PFSK-1 (cell line): ENCODE data around the gene RAB3IL1.

Experiments used
- POLR2AphosphoS5 ChIP-seq: IDR thresholded peaks from 2 replicates; pipeline ENCODE4 v1.6.1; 2012; ENCODE audit warnings: low read depth, mild to moderate bottlenecking, control low read depth, low read length, moderate library complexity
- REST ChIP-seq, 2 experiments: IDR thresholded peaks; 2 replicates each; pipeline versions ENCODE4 v1.6.1 to v1.8.0; 2011 to 2012; ENCODE audit warnings: low read depth in 2 of 2, low read length in 2 of 2, control low read depth in 1 of 2, inconsistent platforms in 1 of 2, mild to moderate bottlenecking in 1 of 2, moderate library complexity in 1 of 2; ENCODE audit not compliant: insufficient read depth in 1 of 2
- SIN3A ChIP-seq: IDR thresholded peaks from 2 replicates; pipeline ENCODE4 v1.6.1; 2012; ENCODE audit warnings: mild to moderate bottlenecking, low read length, moderate library complexity, borderline replicate concordance; ENCODE audit not compliant: insufficient read depth

GRCh38 chr11:61871158-61871597 lies 46.2 kb downstream of the RAB3IL1 start:
- TF ChIP-seq POLR2AphosphoS5 (no peak), REST (IDR thresholded peaks at IDR 0.05; ENCODE audit: insufficient read depth in 1 of 2, low read depth in 2 of 2, low read length in 2 of 2) (no peak), SIN3A (no peak)
